HCT116 (cell line): ENCODE data around the gene NDUFA5. TPM values are rescaled to one million over a fixed set of nuclear protein-coding genes. Genes with fewer than 3 reads are reported as not detected.

Experiments used
- ATAC-seq: fragments of 200-7000 bp; cut with Tn5 transposase; 2 replicates; pipeline ENCODE4 v1.9.1; 2020; ENCODE audit warnings: mild to moderate bottlenecking, moderate library complexity
- BruUV-seq: library from RNA; stranded (reverse); fragments of 400-500 nt; replicated peaks from 2 replicates; lab custom pipeline; 2021; lab: Mats Ljungman, UMichigan
- CTCF ChIA-PET: fragments of 300-600 bp; sonication (Branson Sonifier 250); formaldehyde crosslinking; loops from one replicate; lab custom pipeline; 2021; ENCODE audit warnings: antibody characterized with exemption; lab: Charles Lee
- POLR2A ChIA-PET: fragments of 300-600, 350-600 bp; sonication (Branson Sonifier 250); formaldehyde crosslinking; loops from one replicate; lab custom pipeline; 2021; ENCODE audit warnings: antibody characterized with exemption; lab: Charles Lee
- RAD21 ChIA-PET, 2 experiments: fragments of 300-600 bp; sonication (Branson Sonifier 250); formaldehyde crosslinking; loops; one replicate each; lab custom pipeline; 2023; ENCODE audit warnings: low total read pairs in 2 of 2; ENCODE audit not compliant: uncharacterized antibody in 2 of 2, unreplicated experiment in 2 of 2, low non-redundant PET in 1 of 2; lab: Charles Lee
- DNase-seq: peaks from one replicate; pipeline ENCODE4 v3.0.0-alpha.2; 2010; ENCODE audit warnings: low read depth, low spot score
- H2AFZ ChIP-seq: fragments of 200-600 bp; shearing (Covaris generic), sonication (generic); 2 replicates; pipeline ENCODE4 v1.6.1; 2017; ENCODE audit warnings: low read depth, mixed run types, mixed read lengths, antibody characterized with exemption, low read length; ENCODE audit not compliant: poor library complexity, severe bottlenecking
- H3K27ac ChIP-seq: 2 replicates; pipeline ENCODE4 v1.5.1; 2012; ENCODE audit warnings: low read depth, low read length
- H3K27me3 ChIP-seq: fragments of 200-600 bp; sonication (generic); 2 replicates; pipeline ENCODE4 v1.6.1; 2016; ENCODE audit warnings: mixed run types, low read length, mixed read lengths; ENCODE audit not compliant: insufficient read depth
- H3K36me3 ChIP-seq, 2 experiments: fragments of 200-500 bp in 1 of 2; fragments of 200-600 bp in 1 of 2; sonication (Bioruptor generic) in 1 of 2; sonication (generic) in 1 of 2; 2 replicates each; pipeline versions ENCODE4 v1.5.1 to v1.6.1; 2014 to 2016; ENCODE audit warnings: low read length in 2 of 2, inconsistent platforms in 1 of 2, mixed read lengths in 1 of 2, mixed run types in 1 of 2; ENCODE audit not compliant: insufficient read depth in 2 of 2, control insufficient read depth in 1 of 2
- H3K4me1 ChIP-seq, 2 experiments: fragments of 200-600 bp in 1 of 2; sonication (generic) in 1 of 2; 2 replicates each; pipeline versions ENCODE4 v1.5.1 to v1.6.1; 2012 to 2017; ENCODE audit warnings: low read length in 2 of 2, inconsistent platforms in 1 of 2, mild to moderate bottlenecking in 1 of 2, mixed read lengths in 1 of 2, mixed run types in 1 of 2, moderate library complexity in 1 of 2; ENCODE audit not compliant: insufficient read depth in 2 of 2, control insufficient read depth in 1 of 2
- H3K4me2 ChIP-seq: fragments of 200-600 bp; sonication (generic); 2 replicates; pipeline ENCODE4 v1.6.1; 2017; ENCODE audit warnings: mixed run types, low read length, mixed read lengths
- H3K4me3 ChIP-seq, 2 experiments: fragments of 200-600 bp in 1 of 2; sonication (generic) in 1 of 2; replicated peaks in 1 of 2; 2 replicates each; pipeline ENCODE4 v1.5.1; 2011 to 2016; ENCODE audit warnings: low read length in 2 of 2, control low read depth in 1 of 2, low read depth in 1 of 2, mild to moderate bottlenecking in 1 of 2, mixed read lengths in 1 of 2, mixed run types in 1 of 2
- H3K79me2 ChIP-seq: fragments of 200-600 bp; sonication (generic); 2 replicates; pipeline ENCODE4 v1.6.1; 2017; ENCODE audit warnings: mild to moderate bottlenecking, mixed run types, low read length, moderate library complexity, mixed read lengths; ENCODE audit not compliant: insufficient read depth
- H3K9ac ChIP-seq: fragments of 200-600 bp; sonication (generic); 2 replicates; pipeline ENCODE4 v1.6.1; 2016; ENCODE audit warnings: low read length, mixed read lengths
- H3K9me2 ChIP-seq: fragments of 200-600 bp; sonication (generic), shearing (Covaris generic); 2 replicates; pipeline ENCODE4 v1.6.1; 2017; ENCODE audit warnings: mixed run types, mild to moderate bottlenecking, moderate library complexity; ENCODE audit not compliant: insufficient read depth
- H3K9me3 ChIP-seq, 2 experiments: fragments of 200-500 bp in 1 of 2; fragments of 200-600 bp in 1 of 2; sonication (Bioruptor generic) in 1 of 2; sonication (generic) in 1 of 2; 2 replicates each; pipeline ENCODE4 v1.6.1; 2014 to 2017; ENCODE audit warnings: low read length in 2 of 2, mixed read lengths in 2 of 2, inconsistent platforms in 1 of 2, low read depth in 1 of 2, mild to moderate bottlenecking in 1 of 2, mixed run types in 1 of 2, moderate library complexity in 1 of 2; ENCODE audit not compliant: control insufficient read depth in 1 of 2, insufficient read depth in 1 of 2
- H4K20me1 ChIP-seq: fragments of 200-600 bp; sonication (generic), shearing (Covaris generic); 2 replicates; pipeline ENCODE4 v1.6.1; 2017; ENCODE audit warnings: mixed run types, mild to moderate bottlenecking, moderate library complexity; ENCODE audit not compliant: insufficient read depth
- CBX3 ChIP-seq: IDR thresholded peaks from 2 replicates; pipeline ENCODE4 v1.6.1; 2012; ENCODE audit warnings: low read depth
- EGR1 ChIP-seq: IDR thresholded peaks from 2 replicates; pipeline ENCODE4 v1.6.1; 2012; ENCODE audit warnings: low read depth
- ELF1 ChIP-seq: IDR thresholded peaks from 2 replicates; pipeline ENCODE4 v1.6.1; 2012; ENCODE audit warnings: low read depth, borderline replicate concordance
- EZH2 ChIP-seq: fragments of 200-600 bp; sonication (generic); IDR thresholded peaks from 2 replicates; pipeline ENCODE4 v1.6.1; 2017; ENCODE audit warnings: antibody characterized with exemption, mixed run types
- FOSL1 ChIP-seq: IDR thresholded peaks from 2 replicates; pipeline ENCODE4 v1.6.1; 2012; ENCODE audit warnings: low read depth
- JUND ChIP-seq: IDR thresholded peaks from 2 replicates; pipeline ENCODE4 v1.6.1; 2012
- MAX ChIP-seq: IDR thresholded peaks from 2 replicates; pipeline ENCODE4 v1.6.1; 2012
- POLR2AphosphoS5 ChIP-seq: IDR thresholded peaks from 2 replicates; pipeline ENCODE4 v1.6.1; 2011; ENCODE audit warnings: mild to moderate bottlenecking, low read depth, low read length, moderate library complexity
- SIN3A ChIP-seq: IDR thresholded peaks from 2 replicates; pipeline ENCODE4 v1.6.1; 2012; ENCODE audit warnings: low read depth
- SP1 ChIP-seq: IDR thresholded peaks from 2 replicates; pipeline ENCODE4 v1.6.1; 2012; ENCODE audit warnings: low read depth
- SRF ChIP-seq: IDR thresholded peaks from 2 replicates; pipeline ENCODE4 v1.6.1; 2012; ENCODE audit warnings: low read depth
- TCF7L2 ChIP-seq: IDR thresholded peaks from 2 replicates; pipeline ENCODE4 v1.7.0; 2011; ENCODE audit warnings: borderline replicate concordance, inconsistent platforms; ENCODE audit not compliant: insufficient read depth, insufficient read length; ENCODE audit errors: extremely low read depth
- YY1 ChIP-seq: IDR thresholded peaks from 2 replicates; pipeline ENCODE4 v1.6.1; 2011; ENCODE audit warnings: low read length, low read depth, moderate library complexity, mild to moderate bottlenecking; ENCODE audit not compliant: insufficient replicate concordance; ENCODE audit errors: extremely low read depth
- ZFX ChIP-seq: fragments of 450-650 bp; IDR thresholded peaks from 2 replicates; pipeline ENCODE4 v1.6.1; 2017
- intact Hi-C: fragments of 100-400 bp; cut with micrococcal nuclease; formaldehyde crosslinking; loops from 2 replicates; pipeline ENCODE4 v1.10.0; 2022
- total RNA-seq: library from RNA; stranded (reverse); gene quantifications from one replicate; pipeline ENCODE4 v1.2.1, GENCODE V29; 2021; ENCODE audit not compliant: unreplicated experiment
- TF ChIP-seq, protein P1 (sequence below): IDR thresholded peaks from 2 replicates; pipeline ENCODE4 v1.6.1; 2012
- TF ChIP-seq, protein P2 (sequence below), 3 experiments: fragments of 200-600 bp in 1 of 3; sonication (generic) in 1 of 3; IDR thresholded peaks in 2 of 3; conservative IDR thresholded peaks in 1 of 3; 2 replicates each; pipeline ENCODE4 v1.5.1; 2012 to 2017; ENCODE audit warnings: low read depth in 2 of 3, low read length in 2 of 3, antibody characterized with exemption in 1 of 3, borderline replicate concordance in 1 of 3, control low read depth in 1 of 3, mild to moderate bottlenecking in 1 of 3, mixed read lengths in 1 of 3, mixed run types in 1 of 3, moderate library complexity in 1 of 3; ENCODE audit not compliant: insufficient read depth in 1 of 3
- TF ChIP-seq, protein P3 (sequence below): IDR thresholded peaks from 2 replicates; pipeline ENCODE4 v1.6.1; 2011; ENCODE audit warnings: mild to moderate bottlenecking, low read length, moderate library complexity; ENCODE audit not compliant: insufficient replicate concordance; ENCODE audit errors: extremely low read depth

Gene NDUFA5
- total RNA-seq, 1 experiment from 2014 or later, result 64.2 TPM

DNA sequence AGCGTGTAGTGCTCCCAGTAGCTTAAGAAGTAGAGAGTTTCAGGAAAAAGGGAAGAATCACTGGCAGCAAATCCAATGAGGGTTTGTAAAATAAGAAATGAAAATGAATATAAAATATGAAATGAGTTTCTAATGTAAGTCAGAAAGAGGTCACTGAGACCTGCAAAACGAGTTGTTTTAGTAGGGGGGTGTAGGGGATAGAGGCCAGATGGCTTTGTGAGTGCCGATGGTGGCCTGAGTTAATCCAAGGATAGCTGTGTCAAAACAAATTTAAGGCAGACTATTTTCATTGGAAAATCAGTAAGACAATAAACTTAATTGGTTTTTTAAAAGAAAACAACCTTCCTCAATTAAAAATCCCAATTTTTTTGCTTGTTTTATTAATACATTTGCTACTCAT lies 43.3 kb upstream of the NDUFA5 start:
- POLR2A ChIA-PET, result no interaction called here
- DNase-seq (no peak), ATAC-seq (no peak)
- BruUV-seq, result no TSS peak
- Histone ChIP-seq H3K27me3 (no peaks in the 10 kb centered on the region), H3K9me3 (no peaks in the 10 kb centered on the region), H3K9me2 (peaks cover 5% of the 10 kb centered on the region; the same call in 1 of the 2 replicates), H3K9ac (no peak overlapping the region), H3K4me1 (no peaks in the 10 kb centered on the region), H2AFZ (no peak overlapping the region), H3K79me2 (no peaks in the 10 kb centered on the region), H3K27ac (no peak overlapping the region), H4K20me1 (no peaks in the 10 kb centered on the region), H3K36me3 (no peaks in the 10 kb centered on the region), H3K4me2 (no peak overlapping the region), H3K4me3 (no peak overlapping the region)
- CTCF ChIA-PET, result no interaction called here
- RAD21 ChIA-PET, result no interaction called here
- intact Hi-C loops, result no loop called here
- TF ChIP-seq FOSL1 (no peak), EZH2 (no peak)
- TF ChIP-seq, protein P1, sequence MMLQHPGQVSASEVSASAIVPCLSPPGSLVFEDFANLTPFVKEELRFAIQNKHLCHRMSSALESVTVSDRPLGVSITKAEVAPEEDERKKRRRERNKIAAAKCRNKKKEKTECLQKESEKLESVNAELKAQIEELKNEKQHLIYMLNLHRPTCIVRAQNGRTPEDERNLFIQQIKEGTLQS, result no peak

DNA sequence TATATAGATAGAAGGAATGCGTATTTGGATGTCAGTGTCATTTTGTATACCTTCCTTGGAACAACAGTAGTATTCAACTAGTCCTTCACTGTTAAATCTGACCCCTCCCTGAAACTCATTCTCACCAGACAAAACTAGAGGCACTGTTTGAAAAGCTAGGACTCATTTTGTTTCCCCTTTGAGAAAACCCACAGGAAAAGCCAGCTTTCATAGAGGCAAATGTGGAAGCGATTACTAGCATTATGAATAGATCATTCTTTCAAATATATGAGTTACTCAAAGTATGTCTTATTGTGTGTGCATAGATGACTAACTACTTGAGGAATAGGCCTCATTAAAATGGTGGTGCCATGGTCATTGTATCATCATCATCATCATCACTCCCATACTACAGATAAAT lies 42.1 kb upstream of the NDUFA5 start:
- ATAC-seq (no peak), DNase-seq (no peak)
- no peaks in the 10 kb centered on the region for H4K20me1 ChIP-seq
- H3K4me3 ChIP-seq, result no peak overlapping the region
- no peaks in the 10 kb centered on the region for H3K79me2 ChIP-seq
- H3K9me3 ChIP-seq, result no peaks in the 10 kb centered on the region
- no peak overlapping the region for H3K9ac ChIP-seq
- BruUV-seq, result no TSS peak
- H3K27me3 ChIP-seq, result no peaks in the 10 kb centered on the region
- H2AFZ ChIP-seq, result no peak overlapping the region
- no peaks in the 10 kb centered on the region for H3K4me1 ChIP-seq
- intact Hi-C loops, result no loop called here
- no peak overlapping the region for H3K4me2 ChIP-seq
- no peak overlapping the region for H3K27ac ChIP-seq
- H3K36me3 ChIP-seq, result no peaks in the 10 kb centered on the region
- CTCF ChIA-PET, result no interaction called here
- RAD21 ChIA-PET, result no interaction called here
- POLR2A ChIA-PET, result no interaction called here
- H3K9me2 ChIP-seq, result peaks cover 5% of the 10 kb centered on the region; the same call in 1 of the 2 replicates
- TF ChIP-seq EZH2 (no peak), EGR1 (no peak), JUND (no peak), ZFX (no peak), FOSL1 (no peak), CBX3 (no peak), SRF (no peak), YY1 (no peak), ELF1 (no peak), MAX (no peak), SP1 (no peak), POLR2AphosphoS5 (no peak), SIN3A (no peak), TCF7L2 (no peak)
- TF ChIP-seq, protein P2, sequence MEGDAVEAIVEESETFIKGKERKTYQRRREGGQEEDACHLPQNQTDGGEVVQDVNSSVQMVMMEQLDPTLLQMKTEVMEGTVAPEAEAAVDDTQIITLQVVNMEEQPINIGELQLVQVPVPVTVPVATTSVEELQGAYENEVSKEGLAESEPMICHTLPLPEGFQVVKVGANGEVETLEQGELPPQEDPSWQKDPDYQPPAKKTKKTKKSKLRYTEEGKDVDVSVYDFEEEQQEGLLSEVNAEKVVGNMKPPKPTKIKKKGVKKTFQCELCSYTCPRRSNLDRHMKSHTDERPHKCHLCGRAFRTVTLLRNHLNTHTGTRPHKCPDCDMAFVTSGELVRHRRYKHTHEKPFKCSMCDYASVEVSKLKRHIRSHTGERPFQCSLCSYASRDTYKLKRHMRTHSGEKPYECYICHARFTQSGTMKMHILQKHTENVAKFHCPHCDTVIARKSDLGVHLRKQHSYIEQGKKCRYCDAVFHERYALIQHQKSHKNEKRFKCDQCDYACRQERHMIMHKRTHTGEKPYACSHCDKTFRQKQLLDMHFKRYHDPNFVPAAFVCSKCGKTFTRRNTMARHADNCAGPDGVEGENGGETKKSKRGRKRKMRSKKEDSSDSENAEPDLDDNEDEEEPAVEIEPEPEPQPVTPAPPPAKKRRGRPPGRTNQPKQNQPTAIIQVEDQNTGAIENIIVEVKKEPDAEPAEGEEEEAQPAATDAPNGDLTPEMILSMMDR (IDR thresholded peaks at IDR 0.05 in 2 of 3, conservative IDR thresholded peaks at IDR 0.05 in 1 of 3; ENCODE audit: borderline replicate concordance in 1 of 3, insufficient read depth in 1 of 3, low read depth in 2 of 3, low read length in 2 of 3), result no peak
- TF ChIP-seq, protein P3, sequence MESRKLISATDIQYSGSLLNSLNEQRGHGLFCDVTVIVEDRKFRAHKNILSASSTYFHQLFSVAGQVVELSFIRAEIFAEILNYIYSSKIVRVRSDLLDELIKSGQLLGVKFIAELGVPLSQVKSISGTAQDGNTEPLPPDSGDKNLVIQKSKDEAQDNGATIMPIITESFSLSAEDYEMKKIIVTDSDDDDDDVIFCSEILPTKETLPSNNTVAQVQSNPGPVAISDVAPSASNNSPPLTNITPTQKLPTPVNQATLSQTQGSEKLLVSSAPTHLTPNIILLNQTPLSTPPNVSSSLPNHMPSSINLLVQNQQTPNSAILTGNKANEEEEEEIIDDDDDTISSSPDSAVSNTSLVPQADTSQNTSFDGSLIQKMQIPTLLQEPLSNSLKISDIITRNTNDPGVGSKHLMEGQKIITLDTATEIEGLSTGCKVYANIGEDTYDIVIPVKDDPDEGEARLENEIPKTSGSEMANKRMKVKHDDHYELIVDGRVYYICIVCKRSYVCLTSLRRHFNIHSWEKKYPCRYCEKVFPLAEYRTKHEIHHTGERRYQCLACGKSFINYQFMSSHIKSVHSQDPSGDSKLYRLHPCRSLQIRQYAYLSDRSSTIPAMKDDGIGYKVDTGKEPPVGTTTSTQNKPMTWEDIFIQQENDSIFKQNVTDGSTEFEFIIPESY, result no peak
- TF ChIP-seq, protein P1, result no peak
